ENCODE data around the gene EPHB3.

DNA sequence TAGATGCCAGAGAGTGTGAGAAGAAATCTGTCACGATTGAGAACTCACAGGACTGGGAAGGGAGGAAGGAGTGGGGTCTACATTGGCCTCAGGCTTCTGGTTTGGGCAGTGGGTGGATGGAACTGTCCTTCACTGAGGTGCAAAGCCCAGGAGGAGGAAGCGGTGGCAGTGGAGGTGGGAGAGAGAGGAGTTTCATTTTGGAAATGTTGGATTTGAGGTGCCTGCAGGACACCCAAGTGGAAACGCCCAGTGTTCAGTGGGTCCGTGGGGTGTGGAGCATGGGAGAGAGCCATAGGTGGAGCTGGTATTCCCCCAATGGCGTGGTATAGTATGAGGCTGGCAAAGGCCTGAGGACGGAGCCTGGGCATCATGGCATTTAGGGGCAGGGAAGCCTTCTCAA is 9.3 kb upstream of the EPHB3 start:
- no peak for TF ChIP-seq CTCF (conservative IDR thresholded peaks at IDR 0.05; ENCODE audit: low read depth, low read length)
- TF ChIP-seq NFE2L2 (IDR thresholded peaks at IDR 0.05; ENCODE audit: low read depth, low read length) = no peak
- TF ChIP-seq RAD21 (IDR thresholded peaks at IDR 0.05; ENCODE audit: low read length) = no peak
- TF ChIP-seq RCOR1 (IDR thresholded peaks at IDR 0.05; ENCODE audit: insufficient replicate concordance, low read length) = no peak
- TF ChIP-seq MAZ (IDR thresholded peaks at IDR 0.05; ENCODE audit: borderline replicate concordance, low read depth, low read length) = no peak
- TF ChIP-seq POLR2A (IDR thresholded peaks at IDR 0.05; ENCODE audit: low read depth, low read length) = no peak
- TF ChIP-seq MAFK (IDR thresholded peaks at IDR 0.05; ENCODE audit: low read depth, low read length) = no peak
- no peak for TF ChIP-seq SMC3 (IDR thresholded peaks at IDR 0.05; ENCODE audit: low read depth, low read length)
- TF ChIP-seq FOS (IDR thresholded peaks at IDR 0.05; ENCODE audit: low read depth, low read length) = no peak
- no peak for TF ChIP-seq BHLHE40 (IDR thresholded peaks at IDR 0.05; ENCODE audit: low read depth, low read length)
- no peak for TF ChIP-seq USF2 (IDR thresholded peaks at IDR 0.05; ENCODE audit: low read depth, low read length)
- TF ChIP-seq CHD1 (IDR thresholded peaks at IDR 0.05; ENCODE audit: low read depth, low read length) = no peak
- TF ChIP-seq CEBPB (IDR thresholded peaks at IDR 0.05; ENCODE audit: low read depth, low read length) = no peak
